ENCODE measurements around the gene KMT2A.
A peak's percentile ranks its signal among the peaks of the same experiment; 100 is the strongest.
"Not testable (repeated sequence)": the region's sequence is repeated elsewhere in the genome, so short reads cannot be mapped to it uniquely, and the experiment has no call there.

KMT2A gene

GRCh38 chr11:118533769-118534729 is 97.8 kb downstream of the KMT2A start:
- DNase-seq (ENCODE audit: low read depth) = no peak

DNA sequence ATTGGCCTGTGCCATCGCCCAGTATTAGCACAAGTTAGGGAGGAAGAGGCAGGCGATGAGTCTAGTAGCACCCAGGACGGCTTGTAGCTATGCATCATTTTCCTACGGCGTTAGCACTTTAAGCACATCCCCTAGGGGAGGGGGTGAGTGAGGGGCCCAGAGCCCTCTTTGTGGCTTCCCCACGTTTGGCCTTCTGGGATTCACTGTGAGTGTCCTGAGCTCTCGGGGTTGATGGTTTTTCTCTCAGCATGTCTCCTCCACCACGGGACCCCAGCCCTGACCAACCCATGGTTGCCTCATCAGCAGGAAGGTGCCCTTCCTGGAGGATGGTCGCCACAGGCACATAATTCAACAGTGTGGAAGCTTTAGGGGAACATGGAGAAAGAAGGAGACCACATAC is 99.0 kb downstream of the KMT2A start:
- DNase-seq (ENCODE audit: low read depth) = no peak

GRCh38 chr11:118536726-118537125 is 100.4 kb downstream of the KMT2A start:
- no peak for DNase-seq (ENCODE audit: low read depth)

- DNase-seq (ENCODE audit: low read depth) = no peak
Measured at GRCh38 chr11:118537409-118537980, 101.2 kb downstream of the KMT2A start.

DNA sequence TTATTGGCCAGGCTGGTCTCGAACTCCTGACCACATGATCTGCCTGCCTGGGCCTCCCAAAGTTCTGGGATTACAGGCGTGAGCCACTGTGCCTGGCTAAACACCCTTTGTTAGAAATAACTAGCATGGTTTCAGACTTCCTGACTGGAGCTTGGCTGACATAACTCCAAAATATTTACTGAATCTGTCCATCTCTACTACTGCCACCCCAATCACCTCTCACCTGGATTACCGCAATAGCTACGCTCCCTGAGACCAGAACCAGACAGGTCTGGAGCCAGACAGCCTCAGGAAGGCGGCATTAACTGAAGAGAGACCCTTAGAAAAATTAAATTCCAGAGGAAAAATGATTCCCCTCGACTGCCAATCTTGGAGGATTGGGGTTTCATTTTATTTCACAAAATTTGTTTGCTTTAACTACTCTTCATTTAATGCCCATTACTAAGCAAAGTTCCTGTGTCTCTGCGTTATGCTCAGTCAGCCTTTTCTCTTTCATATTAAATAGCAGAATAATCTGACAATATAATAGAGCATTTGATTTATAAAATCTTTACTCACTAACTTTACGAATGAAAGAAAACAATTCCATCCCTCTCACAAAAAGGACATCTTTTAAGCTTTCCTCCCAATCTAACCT is 107.8 kb downstream of the KMT2A start:
- DNase-seq (ENCODE audit: low read depth) = no peak

DNA sequence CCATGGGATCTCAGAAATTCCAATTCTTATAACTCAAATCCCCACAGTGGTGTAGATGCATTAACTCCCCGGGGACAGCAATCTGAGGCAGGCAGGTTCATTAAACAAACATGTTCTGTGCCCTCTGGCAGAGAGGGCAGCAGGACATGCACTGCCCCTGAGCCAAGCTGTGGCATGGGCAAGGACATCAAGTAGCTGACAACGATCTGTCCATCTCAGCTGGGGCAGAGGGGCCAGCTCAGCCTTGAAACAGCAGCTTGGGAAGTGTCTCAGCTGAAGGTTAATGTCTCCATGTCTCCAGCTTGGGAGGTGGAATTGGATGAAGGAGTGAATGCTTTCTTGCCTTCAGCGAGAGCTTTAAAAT is 108.3 kb downstream of the KMT2A start:
- DNase-seq (ENCODE audit: low read depth) = no peak

- no peak for DNase-seq (ENCODE audit: low read depth)
Measured at GRCh38 chr11:118545533-118545932, 109.2 kb downstream of the KMT2A start.

GRCh38 chr11:118547132-118547531 is 110.8 kb downstream of the KMT2A start:
- no peak for DNase-seq (ENCODE audit: low read depth)

GRCh38 chr11:118552341-118552740 is 116.0 kb downstream of the KMT2A start:
- no peak for DNase-seq (ENCODE audit: low read depth)

GRCh38 chr11:118560806-118561205 is 124.5 kb downstream of the KMT2A start:
- no peak for DNase-seq (ENCODE audit: low read depth)

GRCh38 chr11:118565051-118565450 is 128.8 kb downstream of the KMT2A start:
- no peak for DNase-seq (ENCODE audit: low read depth)

DNA sequence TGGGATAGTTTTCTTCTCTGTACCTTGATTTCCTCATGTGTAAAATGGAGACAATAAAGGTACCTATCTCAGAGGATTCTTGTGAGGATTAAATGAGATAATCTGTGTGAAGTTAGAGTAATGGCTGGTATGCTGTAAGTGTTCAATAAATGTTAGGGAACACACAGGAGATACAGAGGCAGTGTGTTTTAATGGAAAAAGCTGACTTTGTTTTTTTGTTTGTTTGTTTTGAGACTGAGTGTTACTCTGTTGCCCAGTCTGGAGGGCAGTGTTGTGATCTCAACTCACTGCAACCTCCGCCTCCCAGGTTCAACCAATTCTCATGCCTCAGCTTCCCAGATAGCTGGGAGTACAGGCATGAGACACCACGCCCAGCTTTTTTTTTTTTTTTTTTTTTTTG is 133.4 kb downstream of the KMT2A start:
- DNase-seq (ENCODE audit: low read depth) = no peak

GRCh38 chr11:118570787-118571186 is 134.5 kb downstream of the KMT2A start:
- no peak for DNase-seq (ENCODE audit: low read depth)

DNA sequence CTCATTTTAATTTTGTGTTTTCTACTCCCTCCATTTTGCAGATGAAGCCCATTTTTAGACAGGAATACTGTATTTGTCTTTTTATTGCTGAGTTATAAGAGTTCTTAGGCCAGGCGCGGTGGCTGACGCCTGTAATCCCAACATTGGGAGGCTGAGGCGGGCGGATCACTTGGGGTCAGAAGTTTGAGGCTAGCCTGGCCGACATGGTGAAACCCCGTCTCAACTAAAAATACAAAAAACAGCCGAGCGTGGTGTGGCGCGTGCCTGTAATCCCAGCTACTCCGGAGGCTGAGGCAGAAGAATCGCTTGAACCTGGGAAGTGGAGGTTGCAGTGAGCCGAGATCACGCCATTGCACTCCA is 135.4 kb downstream of the KMT2A start:
- DNase-seq (ENCODE audit: low read depth) = not testable (repeated sequence)

- peak; percentile 42 for DNase-seq (ENCODE audit: low read depth)
Measured at GRCh38 chr11:118572061-118572980, 136.0 kb downstream of the KMT2A start, which contains the start of gene ARCN1. Gene ARCN1, plus strand, starts transcription at chr11:118572409. Its CDS starts 139 bp downstream, at chr11:118572548.

GRCh38 chr11:118572981-118573550 is 136.8 kb downstream of the KMT2A start:
- DNase-seq (ENCODE audit: low read depth) = no peak

- DNase-seq (ENCODE audit: low read depth) = no peak
Measured at GRCh38 chr11:118574636-118575035, 138.3 kb downstream of the KMT2A start.

Data from fibroblast of the conjunctiva (primary cell).